GM19372 (cell line): ENCODE measurements around the gene OSTC.

Experiments used
- ATAC-seq: cut with Tn5 transposase; IDR thresholded peaks from one replicate; pipeline ENCODE4 v1.9.1; 2021; ENCODE audit warnings: mild to moderate bottlenecking, low read depth, moderate library complexity; ENCODE audit not compliant: unreplicated experiment

The OSTC gene

DNA sequence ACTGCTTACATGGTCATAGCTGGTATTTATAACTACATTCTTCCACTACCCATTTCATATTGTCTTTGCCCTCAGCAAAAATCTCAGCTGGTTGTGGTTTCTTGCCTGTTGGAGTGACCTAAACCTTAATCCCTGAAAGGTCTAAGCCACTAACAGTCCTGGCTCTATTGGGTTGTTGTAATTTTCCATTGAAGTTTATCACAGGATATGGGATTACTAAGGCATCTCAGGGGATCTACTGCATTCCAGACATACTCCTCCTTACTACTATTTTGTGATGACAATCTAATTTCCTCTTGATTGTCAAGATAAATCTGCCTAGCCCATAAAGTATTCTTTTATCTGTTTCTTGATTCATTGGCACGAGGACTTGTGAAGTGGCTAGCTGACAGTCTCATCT lies 6.2 kb upstream of the OSTC start:
- no peak for ATAC-seq

DNA sequence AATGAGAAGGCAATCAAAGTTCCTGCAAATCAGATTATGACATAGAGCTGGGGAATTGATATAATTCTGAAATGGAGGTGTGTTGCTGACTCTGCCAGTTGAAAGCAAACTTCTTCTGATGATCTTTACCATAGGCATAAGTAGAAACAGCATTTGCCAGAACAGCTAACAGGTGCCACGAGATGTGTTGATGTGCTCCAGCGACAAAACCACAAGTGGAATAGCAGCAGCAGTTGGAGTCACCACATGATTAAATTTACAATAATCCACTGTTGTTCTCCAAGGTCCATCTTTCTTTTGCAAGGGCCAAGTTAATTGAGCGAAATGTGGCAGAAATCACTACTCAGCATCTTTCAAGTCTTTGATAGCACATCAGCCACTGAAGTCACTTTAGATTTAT lies 3.7 kb upstream of the OSTC start:
- no peak for ATAC-seq

DNA sequence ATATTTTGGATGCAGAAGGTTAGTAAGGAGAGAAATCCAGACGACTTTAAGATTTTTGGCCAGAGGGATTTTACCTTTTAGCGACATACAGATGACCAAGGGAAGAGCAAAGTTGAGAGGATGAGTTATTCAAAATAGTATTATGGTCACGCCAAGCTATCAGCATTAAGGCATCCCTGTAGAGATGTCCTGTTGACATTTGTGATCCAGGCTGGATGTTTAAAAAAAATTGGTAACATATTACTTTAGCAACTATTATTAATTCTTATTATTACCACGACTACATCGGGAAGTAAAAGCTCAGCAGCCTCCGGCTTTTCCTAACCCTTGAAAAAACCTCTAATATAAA lies 562 bp upstream of the OSTC start:
- ATAC-seq: peak; percentile 14

DNA sequence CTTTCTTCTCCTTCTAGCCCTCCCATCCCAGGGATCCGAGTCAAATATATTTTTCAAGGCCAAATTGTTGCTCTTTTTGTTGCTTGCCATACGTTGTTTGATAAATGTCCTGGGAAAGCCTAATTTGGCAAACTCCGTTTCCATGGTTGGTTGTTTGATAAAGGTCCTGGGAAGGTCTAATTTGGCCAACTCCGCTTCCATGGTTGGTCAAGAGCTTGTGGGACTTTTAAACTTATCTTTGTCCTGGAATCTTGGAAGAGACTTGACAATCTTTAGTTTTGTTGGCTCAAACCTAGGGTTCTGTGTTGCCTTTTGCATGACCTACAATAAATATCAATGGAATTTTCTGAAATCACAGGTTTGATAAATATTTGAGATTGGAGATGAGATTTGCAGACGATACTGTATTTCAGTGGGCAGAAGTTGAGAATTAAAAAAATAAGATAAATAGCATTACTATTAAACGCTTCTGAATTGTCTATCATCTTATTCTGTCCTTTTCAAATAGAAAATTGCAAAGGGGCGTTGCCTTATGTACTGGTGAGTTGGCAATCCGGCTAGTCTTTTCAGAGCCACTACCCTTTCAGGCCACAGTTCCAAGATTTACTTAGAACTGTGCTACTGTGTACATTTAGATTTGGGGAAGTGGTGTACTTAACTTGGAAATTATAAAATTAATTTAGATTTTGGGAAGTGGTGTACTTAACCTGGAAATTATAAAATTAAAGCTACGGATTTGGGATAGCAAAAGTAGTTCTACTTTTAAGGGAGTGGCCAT lies 804 bp downstream of the OSTC start:
- no peak for ATAC-seq

DNA sequence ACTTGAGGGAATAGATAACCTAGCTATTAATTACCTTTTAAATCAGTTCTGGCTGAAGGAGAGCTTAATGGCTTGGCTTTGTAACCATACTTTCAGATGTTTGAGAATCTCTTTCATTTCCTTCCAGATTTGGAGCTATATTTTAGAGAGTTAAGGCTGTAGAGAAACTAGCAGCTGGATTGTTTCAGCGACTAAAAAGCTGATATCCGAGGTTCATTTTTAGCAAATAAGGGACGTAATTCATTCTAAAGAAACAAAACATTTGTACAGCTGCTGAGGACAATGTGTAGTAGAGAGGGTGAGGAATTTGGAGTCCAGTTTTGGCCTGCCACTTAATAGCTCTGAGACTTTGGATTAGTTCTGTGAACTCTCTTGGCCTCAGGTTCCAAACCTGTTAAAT lies 12.2 kb downstream of the OSTC start:
- ATAC-seq: no peak

DNA sequence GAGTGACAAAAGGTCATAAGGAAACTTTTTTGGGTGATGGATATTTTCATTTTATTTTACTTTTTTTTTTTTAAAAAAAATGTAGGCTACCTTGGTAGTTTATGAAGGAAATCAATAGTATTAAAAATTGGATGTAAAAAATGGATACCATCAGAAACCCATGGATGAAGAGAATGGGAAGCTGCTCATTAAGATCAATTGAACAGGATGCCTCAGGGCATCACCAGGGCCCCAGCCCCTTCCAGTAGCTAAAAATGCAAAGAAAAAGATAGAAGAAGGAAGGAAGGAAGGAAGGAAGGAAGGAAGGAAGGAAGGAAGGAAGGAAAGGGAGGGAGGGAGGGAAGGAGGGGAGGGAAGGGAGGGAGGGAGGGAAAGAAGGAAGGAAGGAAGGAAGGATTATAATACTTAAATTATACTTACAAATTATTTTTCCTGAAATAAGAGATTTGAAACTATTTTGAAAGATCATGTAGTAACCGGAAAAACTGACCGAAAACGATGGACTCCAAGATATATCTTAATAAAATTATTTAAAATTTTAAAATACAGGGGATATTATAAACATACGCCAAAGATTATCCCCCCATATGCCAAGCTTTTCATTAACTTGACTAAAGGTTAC lies 24.1 kb downstream of the OSTC start:
- no peak for ATAC-seq

DNA sequence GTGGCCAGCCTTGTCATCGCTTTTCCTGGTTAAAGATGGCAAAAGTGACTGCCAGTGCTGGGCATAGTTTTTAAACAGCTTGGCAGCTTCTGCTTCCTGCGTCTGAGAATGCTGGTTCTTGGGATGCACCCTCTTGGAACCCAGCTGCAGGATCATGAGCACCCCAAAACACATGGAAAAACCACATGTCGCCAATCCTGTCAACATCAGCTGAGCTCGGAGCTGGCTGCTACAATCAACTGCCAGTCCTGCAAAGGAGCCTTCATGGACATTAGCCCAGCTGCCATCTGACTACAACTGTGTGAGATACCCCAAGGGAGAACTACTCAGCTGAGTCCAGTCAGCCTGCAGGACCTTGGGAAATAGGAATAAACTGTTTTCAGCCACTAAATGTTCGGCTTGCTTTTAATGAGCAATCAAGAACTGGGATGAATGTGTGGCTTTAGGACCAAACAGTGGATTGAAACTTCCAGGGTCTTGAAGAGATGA lies 31.0 kb downstream of the OSTC start:
- ATAC-seq: no peak

DNA sequence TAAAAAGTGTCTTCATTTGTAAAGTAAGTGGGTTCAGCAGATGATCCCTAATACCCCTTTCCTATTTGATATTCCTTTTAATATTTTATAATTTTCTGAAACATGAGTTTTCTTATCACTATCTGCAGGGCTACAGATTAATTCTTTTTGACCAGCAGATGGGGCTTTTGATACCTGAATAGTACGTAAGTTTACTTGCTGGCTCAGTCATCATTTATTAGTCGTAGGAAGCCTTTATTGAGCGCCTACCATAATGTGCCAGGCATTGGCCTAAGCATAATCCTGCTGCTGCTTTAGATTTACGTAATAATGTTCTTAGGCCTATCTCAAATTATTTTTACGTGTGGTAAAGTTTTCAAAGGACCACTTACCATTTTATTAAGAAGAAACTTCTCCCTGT lies 33.1 kb downstream of the OSTC start:
- ATAC-seq: no peak

DNA sequence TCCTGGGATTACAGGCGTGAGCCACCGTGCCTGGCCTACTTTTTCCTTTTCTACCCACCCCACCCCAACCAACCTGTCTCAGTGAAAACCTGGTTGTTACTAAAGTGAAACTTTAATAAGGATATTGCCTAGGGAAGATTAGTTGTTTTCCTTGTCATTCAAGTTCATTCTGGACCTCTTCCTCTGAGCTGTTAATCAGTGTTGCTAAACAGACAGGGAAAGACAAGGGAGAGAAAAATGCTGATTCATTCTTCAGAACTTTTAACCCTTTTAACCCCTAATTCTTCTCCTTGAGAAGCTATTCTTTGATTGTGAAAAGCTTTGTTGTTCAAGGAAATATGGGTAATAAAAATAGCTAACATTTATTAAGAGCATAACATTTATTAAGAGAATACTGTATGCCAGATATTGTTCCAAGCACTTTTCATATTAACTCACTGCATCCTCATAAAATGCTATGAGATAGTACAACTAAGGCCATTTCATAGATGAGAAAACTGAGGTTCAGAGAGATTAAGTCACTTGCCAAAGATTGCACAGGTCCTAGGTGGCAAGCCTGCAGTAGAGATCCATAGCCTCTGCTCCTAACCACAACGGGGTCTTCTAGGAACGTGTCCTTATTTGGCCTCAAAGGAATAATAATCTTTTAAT lies 34.8 kb downstream of the OSTC start:
- no peak for ATAC-seq

DNA sequence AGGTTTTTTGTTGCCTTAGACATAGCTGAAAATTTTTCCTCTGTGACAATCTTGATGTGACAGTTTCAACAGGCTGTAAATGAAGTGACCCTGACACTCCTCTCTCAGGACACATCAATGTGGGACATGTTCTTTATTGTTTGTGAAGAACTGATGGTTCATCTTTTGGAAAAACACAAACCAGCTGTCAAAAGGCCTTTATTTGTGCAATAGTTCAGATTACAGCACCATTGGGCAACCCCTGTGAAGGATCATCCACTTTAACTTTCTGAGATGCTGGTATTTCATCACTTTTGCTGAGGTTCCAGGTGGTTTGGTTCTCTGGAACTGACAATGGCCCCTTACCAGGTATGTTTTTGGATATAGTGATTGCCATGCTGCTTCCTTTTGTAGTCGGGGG lies 40.3 kb downstream of the OSTC start:
- ATAC-seq: no peak

DNA sequence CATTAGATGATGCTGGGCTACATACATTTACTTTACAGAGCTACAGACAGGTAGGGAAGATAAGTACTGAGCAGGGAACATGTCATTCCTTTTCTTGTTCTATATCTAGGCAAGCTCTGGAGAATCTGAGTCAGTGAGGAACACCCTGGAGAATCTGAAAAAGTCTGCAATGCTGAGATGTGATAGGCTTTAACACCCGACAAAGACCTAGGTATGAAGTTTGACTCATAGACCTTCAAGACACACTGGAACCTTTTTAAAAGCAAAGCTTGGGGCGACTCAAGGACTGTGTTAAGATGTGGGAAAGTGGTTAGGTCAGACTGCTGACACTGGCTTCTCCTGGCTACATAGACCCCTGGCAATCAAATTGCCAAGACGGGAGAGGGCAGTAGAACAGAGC lies 42.8 kb downstream of the OSTC start:
- no peak for ATAC-seq

DNA sequence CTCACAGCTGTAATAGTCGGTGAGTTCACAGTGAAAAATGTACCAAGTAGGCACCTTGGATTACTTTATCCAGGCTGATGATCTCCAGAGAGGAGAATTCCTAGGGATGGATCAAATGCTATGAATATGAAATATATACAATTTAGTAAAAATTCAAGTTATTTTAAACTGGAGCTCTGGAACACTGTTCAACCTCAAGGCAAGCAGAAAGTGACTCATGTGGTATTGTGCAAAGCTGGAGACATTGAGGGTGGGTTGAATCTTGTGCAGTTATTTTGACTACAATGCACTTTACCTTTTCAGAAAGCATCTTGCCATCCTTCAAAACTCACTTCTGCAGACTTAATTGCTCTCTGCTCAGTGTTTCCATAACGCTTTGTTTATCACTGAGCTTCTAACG lies 43.4 kb downstream of the OSTC start:
- ATAC-seq: no peak

DNA sequence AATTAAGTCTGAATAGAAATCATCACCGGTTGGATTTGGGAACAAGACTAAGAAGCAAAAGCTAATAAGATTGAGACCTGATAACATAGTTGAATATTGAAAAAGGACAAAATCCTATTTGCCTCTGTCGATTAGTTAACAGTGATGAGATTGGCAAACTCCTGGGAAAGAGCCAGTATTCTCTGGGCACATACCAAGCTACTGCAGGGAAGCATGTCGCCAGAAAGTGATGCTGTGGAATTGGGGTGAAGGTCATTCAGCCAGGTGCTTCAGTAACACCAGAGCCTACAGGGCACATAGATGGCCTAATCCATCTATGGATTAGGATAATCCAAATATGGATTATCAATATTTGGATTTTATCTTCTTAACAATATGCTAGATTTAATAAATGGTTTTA lies 44.0 kb downstream of the OSTC start:
- no peak for ATAC-seq

DNA sequence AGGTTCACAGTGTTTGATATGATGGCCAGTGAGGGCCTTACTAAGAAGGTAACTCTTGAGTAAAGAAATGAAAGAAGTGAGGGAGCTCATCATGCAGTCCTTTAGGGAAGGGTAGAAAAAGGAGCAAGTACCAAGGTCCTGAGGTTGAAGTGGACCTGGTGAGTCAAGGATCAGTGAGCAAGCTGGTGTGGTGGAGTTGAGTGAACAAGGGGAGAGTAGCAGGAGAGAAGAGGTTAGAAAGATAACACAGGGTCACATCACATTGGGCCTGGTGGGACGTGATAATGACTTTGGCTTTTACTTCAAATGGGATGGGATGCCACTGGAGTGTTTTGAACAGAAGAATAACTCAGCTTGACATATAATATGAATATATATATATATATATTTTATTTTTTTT lies 44.7 kb downstream of the OSTC start:
- ATAC-seq: no peak

DNA sequence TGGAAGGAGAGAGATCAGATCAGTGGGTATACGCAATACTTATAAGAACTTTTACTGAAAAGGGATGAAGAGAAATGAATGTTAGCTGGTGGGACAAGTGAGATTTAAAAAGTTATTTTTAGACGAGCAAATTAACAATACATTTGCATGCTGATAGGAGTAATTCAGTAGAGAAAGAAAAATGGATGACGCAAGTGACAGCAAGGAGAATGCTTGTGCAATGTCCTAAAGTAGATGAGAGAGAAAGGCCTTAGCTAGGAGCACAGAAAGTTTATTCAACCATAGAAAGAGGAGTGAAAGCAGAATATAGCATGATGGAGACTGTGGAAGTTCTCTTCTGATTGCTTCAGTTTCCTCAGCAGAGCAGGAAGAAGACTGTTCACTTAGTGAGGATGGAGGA lies 45.8 kb downstream of the OSTC start:
- ATAC-seq: no peak

DNA sequence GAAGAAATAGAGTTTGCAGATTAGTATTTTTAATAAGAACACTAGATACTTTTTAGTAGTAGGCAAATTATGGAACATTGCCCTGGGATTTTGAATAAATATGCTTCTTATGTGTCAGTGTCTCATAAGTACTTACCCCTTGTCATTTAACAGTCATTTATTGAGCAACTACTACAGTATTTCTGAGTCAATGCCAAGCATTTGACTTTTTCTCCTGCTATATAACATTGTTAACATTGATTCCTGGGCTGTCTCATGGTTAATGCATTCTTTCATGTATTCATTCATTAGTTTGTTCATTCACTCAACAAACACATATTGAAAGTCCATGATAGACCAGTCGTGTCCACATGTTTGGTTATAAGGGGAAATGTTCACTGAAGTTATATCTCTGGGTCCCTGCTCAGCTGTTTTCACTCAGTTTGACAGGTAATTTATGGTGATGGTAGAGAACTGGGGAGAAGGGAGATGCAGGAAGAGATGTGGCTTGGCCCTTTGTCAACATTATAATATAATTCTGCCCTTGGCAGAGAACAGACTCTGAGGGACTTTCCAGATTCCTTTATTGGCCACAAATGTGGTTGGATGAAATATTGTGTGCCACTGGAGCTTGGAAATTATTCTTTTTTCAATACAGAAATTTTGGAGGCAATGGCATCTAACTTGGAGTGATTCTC lies 49.8 kb downstream of the OSTC start:
- no peak for ATAC-seq

DNA sequence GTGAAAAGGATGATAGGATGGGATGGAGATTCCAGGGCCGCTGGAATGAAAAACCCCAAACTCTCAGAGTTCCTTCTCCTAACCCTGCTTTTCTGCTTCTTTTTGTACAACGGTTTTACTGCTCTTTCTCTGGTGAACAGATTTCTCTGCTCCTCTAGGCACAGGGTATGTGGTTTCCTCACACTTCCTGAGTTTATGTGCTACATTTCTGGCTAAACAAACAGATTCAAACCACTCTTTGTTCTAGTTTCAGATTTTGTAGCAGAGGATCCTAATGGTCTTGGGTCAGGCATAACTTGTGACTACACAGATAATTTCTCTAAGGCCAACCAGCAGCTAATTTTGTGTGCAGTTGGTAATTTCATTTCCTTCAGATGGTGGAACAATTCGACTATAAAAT lies 52.6 kb downstream of the OSTC start:
- ATAC-seq: no peak

DNA sequence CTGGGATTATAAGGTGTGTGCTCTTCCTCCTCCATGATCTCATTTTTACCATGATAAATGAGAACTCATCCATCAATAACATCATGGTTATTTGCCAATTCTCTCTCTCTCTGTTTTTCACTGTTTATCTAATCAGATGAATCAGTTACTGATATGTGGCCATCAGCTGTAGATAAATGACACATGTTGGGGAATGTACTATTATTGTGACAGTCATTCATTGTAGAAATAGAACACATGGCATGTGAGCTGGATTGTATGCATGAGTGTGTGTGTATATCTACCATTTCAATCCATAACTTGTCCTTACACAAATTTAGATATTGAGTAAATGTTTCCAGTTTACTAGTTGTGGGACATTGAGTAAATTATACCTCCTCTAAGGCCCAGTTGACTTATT lies 53.0 kb downstream of the OSTC start:
- ATAC-seq: no peak

DNA sequence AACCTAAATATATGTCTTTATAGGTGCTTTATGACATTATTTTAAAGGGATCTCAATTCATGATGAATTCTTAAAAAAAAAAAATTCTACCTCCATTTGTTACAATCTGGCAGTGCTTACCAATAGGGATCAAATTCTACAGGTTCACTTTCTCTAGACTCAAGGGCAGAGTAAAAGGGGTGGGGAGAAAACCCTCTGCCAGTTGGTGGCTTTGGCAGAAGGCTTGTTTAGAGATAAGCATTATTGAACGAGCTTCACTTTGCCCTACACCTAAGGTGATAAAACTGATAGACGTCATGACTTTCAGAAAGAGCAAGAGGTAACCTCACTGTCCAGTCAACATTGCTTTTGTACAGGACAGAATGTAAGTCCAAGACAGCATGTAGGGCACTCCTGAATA lies 53.6 kb downstream of the OSTC start:
- ATAC-seq: no peak

DNA sequence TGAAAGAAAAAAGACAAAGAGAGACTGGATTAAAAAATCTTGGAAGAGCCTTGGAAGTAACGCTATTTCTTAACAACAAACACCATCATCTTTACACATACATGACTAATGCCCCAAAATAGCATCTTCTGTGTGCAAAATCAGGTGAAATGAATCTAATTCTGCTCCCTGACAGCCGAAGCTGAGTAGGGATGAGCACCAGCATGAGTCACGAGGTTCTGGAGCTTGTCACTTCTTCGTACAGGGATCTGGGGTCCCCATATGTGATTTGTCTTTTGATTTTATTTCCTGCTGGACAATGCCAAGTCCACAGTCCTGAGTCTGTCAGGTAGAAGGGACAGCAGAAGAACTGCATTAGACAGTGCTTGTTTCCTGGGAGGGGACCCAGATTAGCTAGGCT lies 55.9 kb downstream of the OSTC start:
- ATAC-seq: no peak

DNA sequence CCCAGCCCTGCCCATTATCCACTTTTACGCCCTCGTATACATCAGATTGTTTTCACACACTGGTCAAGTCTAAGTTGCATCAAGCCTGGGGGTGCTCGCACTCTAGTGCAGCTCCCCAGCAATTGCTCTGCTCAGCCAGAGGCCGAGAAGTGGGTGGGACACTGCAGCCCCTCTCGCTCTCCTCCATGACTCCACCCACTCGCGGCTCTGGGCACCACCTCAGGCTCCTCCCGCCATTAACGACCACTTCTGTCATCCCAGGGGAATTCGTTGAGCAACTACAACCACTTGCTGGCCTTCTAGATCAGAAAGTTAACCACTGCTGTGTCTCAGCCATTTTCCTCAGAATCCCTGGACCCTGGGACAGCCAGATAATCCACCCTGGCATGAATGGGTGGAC lies 58.8 kb downstream of the OSTC start:
- no peak for ATAC-seq
